WTC11 (cell line): ENCODE measurements around the gene RD3L. TPM values are rescaled to one million over a fixed set of nuclear protein-coding genes. Genes with fewer than 3 reads are reported as not detected.

ENCODE experiments used
- ATAC-seq: fragments of 200-7000 bp; cut with Tn5 transposase; 2 replicates; pipeline ENCODE4 v1.10.0; 2021; ENCODE audit warnings: mild to moderate bottlenecking, moderate library complexity
- CTCF ChIA-PET: fragments of 300-600 bp; sonication (Branson Sonifier 250); formaldehyde crosslinking; loops from one replicate; lab custom pipeline; 2021; ENCODE audit warnings: antibody characterized with exemption; lab: Charles Lee
- POLR2A ChIA-PET: fragments of 350-600 bp; sonication (Branson Sonifier 250); formaldehyde crosslinking; loops from one replicate; lab custom pipeline; 2021; ENCODE audit warnings: antibody characterized with exemption; lab: Charles Lee
- DNase-seq: peaks from one replicate; pipeline ENCODE4 v3.0.0; 2021; ENCODE audit warnings: low spot score
- H3K27ac Mint-ChIP-seq: 2 replicates; pipeline ENCODE4 v1.8.0; 2021; ENCODE audit warnings: mixed read lengths
- H3K27me3 Mint-ChIP-seq: 2 replicates; pipeline ENCODE4 v1.8.0; 2021; ENCODE audit warnings: low read depth, mild to moderate bottlenecking, moderate library complexity, mixed read lengths
- H3K36me3 Mint-ChIP-seq: 2 replicates; pipeline ENCODE4 v1.8.0; 2021; ENCODE audit warnings: mixed read lengths
- H3K4me1 Mint-ChIP-seq: 2 replicates; pipeline ENCODE4 v1.8.0; 2022; ENCODE audit warnings: mixed read lengths
- H3K4me3 Mint-ChIP-seq: 2 replicates; pipeline ENCODE4 v1.8.0; 2021; ENCODE audit warnings: mild to moderate bottlenecking, moderate library complexity, mixed read lengths
- H3K9me3 Mint-ChIP-seq: 2 replicates; pipeline ENCODE4 v1.8.0; 2021; ENCODE audit warnings: mixed read lengths
- ATF1 ChIP-seq: sonication (generic); formaldehyde crosslinking; IDR thresholded peaks from 2 replicates; pipeline ENCODE4 v1.8.1; 2023; ENCODE audit warnings: mild to moderate bottlenecking, moderate library complexity, missing genetic modification reagents
- ATF6 ChIP-seq: sonication (generic); formaldehyde crosslinking; IDR thresholded peaks from 2 replicates; pipeline ENCODE4 v1.8.1; 2023; ENCODE audit warnings: mild to moderate bottlenecking, missing genetic modification reagents
- CREB1 ChIP-seq: sonication (generic); formaldehyde crosslinking; IDR thresholded peaks from 2 replicates; pipeline ENCODE4 v1.8.0; 2023; ENCODE audit warnings: mild to moderate bottlenecking, missing genetic modification reagents
- CREM ChIP-seq: sonication (generic); formaldehyde crosslinking; IDR thresholded peaks from 2 replicates; pipeline ENCODE4 v1.8.1; 2022; ENCODE audit warnings: mild to moderate bottlenecking, missing genetic modification reagents, moderate library complexity
- ELF4 ChIP-seq: sonication (generic); formaldehyde crosslinking; IDR thresholded peaks from 2 replicates; pipeline ENCODE4 v1.8.1; 2022; ENCODE audit warnings: low read depth, mild to moderate bottlenecking, moderate library complexity, missing genetic modification reagents
- ERG ChIP-seq: fragments of 250-450 bp; sonication (Bioruptor Pico); IDR thresholded peaks from 2 replicates; pipeline ENCODE4 v1.8.0; 2021; ENCODE audit warnings: mild to moderate bottlenecking
- ETV6 ChIP-seq: sonication (generic); formaldehyde crosslinking; IDR thresholded peaks from 2 replicates; pipeline ENCODE4 v1.8.1; 2022; ENCODE audit warnings: mild to moderate bottlenecking, missing genetic modification reagents
- FOXK1 ChIP-seq: sonication (generic); formaldehyde crosslinking; IDR thresholded peaks from 2 replicates; pipeline ENCODE4 v1.8.0; 2022; ENCODE audit warnings: mild to moderate bottlenecking, moderate library complexity, missing genetic modification reagents
- GRHL2 ChIP-seq: fragments of 250-450 bp; sonication (Bioruptor Pico); IDR thresholded peaks from 2 replicates; pipeline ENCODE4 v1.8.0; 2022; ENCODE audit warnings: mild to moderate bottlenecking, moderate library complexity; ENCODE audit not compliant: insufficient replicate concordance, severe bottlenecking
- IRF2 ChIP-seq: sonication (generic); formaldehyde crosslinking; IDR thresholded peaks from 2 replicates; pipeline ENCODE4 v1.8.0; 2022; ENCODE audit warnings: low read depth, missing genetic modification reagents, borderline replicate concordance
- OVOL2 ChIP-seq: fragments of 250-450 bp; sonication (Bioruptor Pico); IDR thresholded peaks from 2 replicates; pipeline ENCODE4 v1.9.0; 2021; ENCODE audit warnings: mild to moderate bottlenecking, borderline replicate concordance
- RELA ChIP-seq: sonication (generic); formaldehyde crosslinking; IDR thresholded peaks from 2 replicates; pipeline ENCODE4 v1.8.1; 2022; ENCODE audit warnings: missing genetic modification reagents, mild to moderate bottlenecking, borderline replicate concordance
- RORB ChIP-seq: fragments of 250-450 bp; sonication (Bioruptor Pico); IDR thresholded peaks from 2 replicates; pipeline ENCODE4 v1.9.0; 2021; ENCODE audit warnings: mild to moderate bottlenecking
- SMAD4 ChIP-seq: sonication (generic); formaldehyde crosslinking; IDR thresholded peaks from 2 replicates; pipeline ENCODE4 v1.8.0; 2022; ENCODE audit warnings: mild to moderate bottlenecking, missing genetic modification reagents
- ZNF219 ChIP-seq: sonication (generic); formaldehyde crosslinking; IDR thresholded peaks from 2 replicates; pipeline ENCODE4 v1.8.0; 2023; ENCODE audit warnings: missing genetic modification reagents, mild to moderate bottlenecking, borderline replicate concordance
- ZNF281 ChIP-seq: sonication (generic); formaldehyde crosslinking; IDR thresholded peaks from 2 replicates; pipeline ENCODE4 v1.8.0; 2023; ENCODE audit warnings: mild to moderate bottlenecking, missing genetic modification reagents
- ZNF317 ChIP-seq: sonication (generic); formaldehyde crosslinking; IDR thresholded peaks from 2 replicates; pipeline ENCODE4 v1.8.1; 2023; ENCODE audit warnings: low read depth, mild to moderate bottlenecking, moderate library complexity, missing genetic modification reagents, borderline replicate concordance
- total RNA-seq: library from RNA; stranded (reverse); gene quantifications from 3 replicates; pipeline ENCODE4 v1.2.3, GENCODE V29; 2021
- TF ChIP-seq, protein P1 (sequence below): sonication (generic); formaldehyde crosslinking; IDR thresholded peaks from 2 replicates; pipeline ENCODE4 v1.8.0; 2022; ENCODE audit warnings: mild to moderate bottlenecking, missing genetic modification reagents
- TF ChIP-seq, protein P2 (sequence below): fragments of 250-450 bp; sonication (Bioruptor Pico); IDR thresholded peaks from 2 replicates; pipeline ENCODE4 v1.9.0; 2021; ENCODE audit warnings: moderate library complexity, mild to moderate bottlenecking, inconsistent platforms, borderline replicate concordance
- TF ChIP-seq, protein P3 (sequence below): sonication (generic); formaldehyde crosslinking; IDR thresholded peaks from 2 replicates; pipeline ENCODE4 v1.8.1; 2023; ENCODE audit warnings: mild to moderate bottlenecking, missing genetic modification reagents, borderline replicate concordance
- TF ChIP-seq, protein P4 (sequence below): fragments of 200-600 bp; IDR thresholded peaks from 2 replicates; pipeline ENCODE4 v1.8.0; 2022; ENCODE audit warnings: antibody characterized with exemption

RD3L gene
- total RNA-seq, 1 experiment from 2014 or later = not detected

DNA sequence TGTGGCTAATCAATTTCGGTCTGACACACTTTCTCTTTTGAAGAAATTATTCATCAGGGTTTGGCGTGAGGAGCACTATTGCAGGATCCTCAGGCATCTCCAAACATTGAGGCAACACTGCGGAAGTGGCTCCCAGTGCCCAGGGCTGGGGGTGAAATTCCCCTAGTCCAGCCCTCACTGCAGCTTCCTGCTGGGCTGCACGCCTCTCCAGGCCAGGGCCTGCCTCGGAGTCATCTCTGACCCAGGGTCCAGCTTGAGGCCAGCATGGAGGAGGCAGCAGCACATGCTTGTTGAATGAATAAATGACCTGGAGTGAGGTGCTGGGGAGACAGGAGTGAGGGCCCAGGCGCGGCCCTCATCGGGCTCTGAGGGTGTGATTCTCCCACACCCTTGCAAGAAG is 50.1 kb downstream of the RD3L start:
- Mint-ChIP-seq H3K9me3 (peaks cover 7% of the 10 kb centered on the region), H3K4me3 (no peak overlapping the region), H3K27me3 (peaks cover 9% of the 10 kb centered on the region), H3K36me3 (peaks cover 6% of the 10 kb centered on the region), H3K4me1 (no peaks in the 10 kb centered on the region), H3K27ac (no peak overlapping the region)
- ATAC-seq = no peak
- CTCF ChIA-PET = interaction anchor here (1.0 to 8.1 kb wide), 2 partner anchors 9 to 80 kb away, joined by 3 to 94 read pairs; no protein-coding TSS in a partner anchor
- TF ChIP-seq ATF6 (CRISPR knock-in tag) = no peak
- TF ChIP-seq ATF1 (CRISPR knock-in tag) = no peak
- no peak for TF ChIP-seq RORB (CRISPR knock-in tag)
- TF ChIP-seq, protein P1, sequence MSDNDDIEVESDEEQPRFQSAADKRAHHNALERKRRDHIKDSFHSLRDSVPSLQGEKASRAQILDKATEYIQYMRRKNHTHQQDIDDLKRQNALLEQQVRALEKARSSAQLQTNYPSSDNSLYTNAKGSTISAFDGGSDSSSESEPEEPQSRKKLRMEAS = no peak
- no peak for TF ChIP-seq IRF2 (CRISPR knock-in tag)
- no peak for TF ChIP-seq CREB1 (CRISPR knock-in tag)
- no peak for TF ChIP-seq ETV6 (CRISPR knock-in tag)
- TF ChIP-seq SMAD4 = no peak
- no peak for TF ChIP-seq FOXK1 (CRISPR knock-in tag)
- POLR2A ChIA-PET = no interaction called here
- no peak for DNase-seq

DNA sequence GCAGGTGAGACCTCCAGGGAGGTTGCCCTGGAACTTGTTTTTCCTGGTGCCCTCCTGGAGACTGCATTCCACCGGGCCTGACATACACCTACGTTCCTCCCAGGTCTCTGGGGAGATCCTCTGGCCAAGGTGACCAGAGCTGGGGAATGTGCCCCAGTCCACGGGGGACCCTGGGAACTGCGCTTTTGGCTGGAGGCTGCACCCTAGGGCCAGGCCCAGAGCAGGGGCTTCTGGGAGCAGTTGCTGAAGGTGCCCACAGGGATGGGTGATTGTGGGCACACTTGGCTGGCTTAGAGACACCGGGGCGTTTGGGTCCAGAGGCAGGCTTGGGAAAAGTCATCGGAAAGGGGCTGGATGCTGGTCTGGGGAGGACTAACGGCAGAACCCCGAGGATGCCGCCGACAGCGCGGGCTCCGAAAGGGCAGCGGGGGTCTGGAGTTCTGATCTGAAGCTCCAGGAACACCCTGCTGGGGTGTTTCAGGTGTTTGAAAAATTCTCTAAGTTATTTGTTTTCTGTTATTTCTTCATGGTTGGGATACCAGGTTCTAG is 50.6 kb downstream of the RD3L start:
- Mint-ChIP-seq H3K4me1 (peaks cover under 1% of the 10 kb centered on the region; the same call in 1 of the 2 replicates), H3K4me3 (no peak overlapping the region), H3K36me3 (peaks cover 6% of the 10 kb centered on the region), H3K9me3 (peaks cover 7% of the 10 kb centered on the region), H3K27ac (no peak overlapping the region), H3K27me3 (peaks cover 8% of the 10 kb centered on the region)
- CTCF ChIA-PET = interaction anchor here (1.0 to 8.1 kb wide), 2 partner anchors 9 to 80 kb away, joined by 3 to 94 read pairs; no protein-coding TSS in a partner anchor
- TF ChIP-seq ZNF317 (CRISPR knock-in tag) (no peak), ZNF281 (CRISPR knock-in tag) (no peak), CREM (CRISPR knock-in tag) (no peak), ELF4 (no peak), GRHL2 (CRISPR knock-in tag) (no peak), SMAD4 (no peak), OVOL2 (CRISPR knock-in tag) (no peak), IRF2 (CRISPR knock-in tag) (no peak), ERG (no peak), RELA (CRISPR knock-in tag) (no peak), ZNF219 (CRISPR knock-in tag) (no peak)
- TF ChIP-seq, protein P2, sequence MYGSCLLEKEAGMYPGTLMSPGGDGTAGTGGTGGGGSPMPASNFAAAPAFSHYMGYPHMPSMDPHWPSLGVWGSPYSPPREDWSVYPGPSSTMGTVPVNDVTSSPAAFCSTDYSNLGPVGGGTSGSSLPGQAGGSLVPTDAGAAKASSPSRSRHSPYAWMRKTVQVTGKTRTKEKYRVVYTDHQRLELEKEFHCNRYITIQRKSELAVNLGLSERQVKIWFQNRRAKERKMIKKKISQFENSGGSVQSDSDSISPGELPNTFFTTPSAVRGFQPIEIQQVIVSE (CRISPR knock-in tag) = no peak
- TF ChIP-seq, protein P3, sequence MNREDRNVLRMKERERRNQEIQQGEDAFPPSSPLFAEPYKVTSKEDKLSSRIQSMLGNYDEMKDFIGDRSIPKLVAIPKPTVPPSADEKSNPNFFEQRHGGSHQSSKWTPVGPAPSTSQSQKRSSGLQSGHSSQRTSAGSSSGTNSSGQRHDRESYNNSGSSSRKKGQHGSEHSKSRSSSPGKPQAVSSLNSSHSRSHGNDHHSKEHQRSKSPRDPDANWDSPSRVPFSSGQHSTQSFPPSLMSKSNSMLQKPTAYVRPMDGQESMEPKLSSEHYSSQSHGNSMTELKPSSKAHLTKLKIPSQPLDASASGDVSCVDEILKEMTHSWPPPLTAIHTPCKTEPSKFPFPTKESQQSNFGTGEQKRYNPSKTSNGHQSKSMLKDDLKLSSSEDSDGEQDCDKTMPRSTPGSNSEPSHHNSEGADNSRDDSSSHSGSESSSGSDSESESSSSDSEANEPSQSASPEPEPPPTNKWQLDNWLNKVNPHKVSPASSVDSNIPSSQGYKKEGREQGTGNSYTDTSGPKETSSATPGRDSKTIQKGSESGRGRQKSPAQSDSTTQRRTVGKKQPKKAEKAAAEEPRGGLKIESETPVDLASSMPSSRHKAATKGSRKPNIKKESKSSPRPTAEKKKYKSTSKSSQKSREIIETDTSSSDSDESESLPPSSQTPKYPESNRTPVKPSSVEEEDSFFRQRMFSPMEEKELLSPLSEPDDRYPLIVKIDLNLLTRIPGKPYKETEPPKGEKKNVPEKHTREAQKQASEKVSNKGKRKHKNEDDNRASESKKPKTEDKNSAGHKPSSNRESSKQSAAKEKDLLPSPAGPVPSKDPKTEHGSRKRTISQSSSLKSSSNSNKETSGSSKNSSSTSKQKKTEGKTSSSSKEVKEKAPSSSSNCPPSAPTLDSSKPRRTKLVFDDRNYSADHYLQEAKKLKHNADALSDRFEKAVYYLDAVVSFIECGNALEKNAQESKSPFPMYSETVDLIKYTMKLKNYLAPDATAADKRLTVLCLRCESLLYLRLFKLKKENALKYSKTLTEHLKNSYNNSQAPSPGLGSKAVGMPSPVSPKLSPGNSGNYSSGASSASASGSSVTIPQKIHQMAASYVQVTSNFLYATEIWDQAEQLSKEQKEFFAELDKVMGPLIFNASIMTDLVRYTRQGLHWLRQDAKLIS (CRISPR knock-in tag) = no peak
- TF ChIP-seq, protein P4, sequence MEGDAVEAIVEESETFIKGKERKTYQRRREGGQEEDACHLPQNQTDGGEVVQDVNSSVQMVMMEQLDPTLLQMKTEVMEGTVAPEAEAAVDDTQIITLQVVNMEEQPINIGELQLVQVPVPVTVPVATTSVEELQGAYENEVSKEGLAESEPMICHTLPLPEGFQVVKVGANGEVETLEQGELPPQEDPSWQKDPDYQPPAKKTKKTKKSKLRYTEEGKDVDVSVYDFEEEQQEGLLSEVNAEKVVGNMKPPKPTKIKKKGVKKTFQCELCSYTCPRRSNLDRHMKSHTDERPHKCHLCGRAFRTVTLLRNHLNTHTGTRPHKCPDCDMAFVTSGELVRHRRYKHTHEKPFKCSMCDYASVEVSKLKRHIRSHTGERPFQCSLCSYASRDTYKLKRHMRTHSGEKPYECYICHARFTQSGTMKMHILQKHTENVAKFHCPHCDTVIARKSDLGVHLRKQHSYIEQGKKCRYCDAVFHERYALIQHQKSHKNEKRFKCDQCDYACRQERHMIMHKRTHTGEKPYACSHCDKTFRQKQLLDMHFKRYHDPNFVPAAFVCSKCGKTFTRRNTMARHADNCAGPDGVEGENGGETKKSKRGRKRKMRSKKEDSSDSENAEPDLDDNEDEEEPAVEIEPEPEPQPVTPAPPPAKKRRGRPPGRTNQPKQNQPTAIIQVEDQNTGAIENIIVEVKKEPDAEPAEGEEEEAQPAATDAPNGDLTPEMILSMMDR = no peak
- DNase-seq = no peak
- POLR2A ChIA-PET = no interaction called here
- ATAC-seq = no peak
